HepG2 (cell line): ENCODE data around the gene CEACAM16. TPM values are rescaled to one million over a fixed set of nuclear protein-coding genes. Genes with fewer than 3 reads are reported as not detected.

Experiments
- BORCS8-MEF2B ChIP-seq: sonication (generic); formaldehyde crosslinking; IDR thresholded peaks from 2 replicates; pipeline ENCODE4 v1.8.0; 2022; ENCODE audit warnings: mild to moderate bottlenecking, missing genetic modification reagents
- CHD4 ChIP-seq: fragments of 200-600 bp; sonication (generic); IDR thresholded peaks from 2 replicates; pipeline ENCODE4 v1.7.0; 2017; ENCODE audit warnings: mild to moderate bottlenecking, low read length, borderline replicate concordance
- HIVEP1 ChIP-seq: sonication (generic); formaldehyde crosslinking; IDR thresholded peaks from 2 replicates; pipeline ENCODE4 v1.4.0; 2020; ENCODE audit warnings: mild to moderate bottlenecking, missing genetic modification reagents
- PATZ1 ChIP-seq: sonication (generic); formaldehyde crosslinking; IDR thresholded peaks from 2 replicates; pipeline ENCODE4 v1.4.0; 2020; ENCODE audit warnings: missing genetic modification reagents
- PPARG ChIP-seq: conservative IDR thresholded peaks from 2 replicates; pipeline ENCODE4 v1.6.1; 2016; ENCODE audit warnings: missing biosample characterization, missing genetic modification reagents
- PRDM15 ChIP-seq: sonication (generic); formaldehyde crosslinking; IDR thresholded peaks from 2 replicates; pipeline ENCODE4 v1.4.0; 2020; ENCODE audit warnings: missing genetic modification reagents
- SMARCE1 ChIP-seq: fragments of 450-650 bp; IDR thresholded peaks from 2 replicates; pipeline ENCODE4 v1.6.1; 2017; ENCODE audit warnings: borderline replicate concordance
- THAP11 ChIP-seq: IDR thresholded peaks from 2 replicates; pipeline ENCODE4 v1.6.1; 2016; ENCODE audit warnings: missing biosample characterization, missing genetic modification reagents
- WIZ ChIP-seq: sonication (generic); formaldehyde crosslinking; IDR thresholded peaks from 2 replicates; pipeline ENCODE4 v1.5.1; 2020; ENCODE audit warnings: mild to moderate bottlenecking, missing genetic modification reagents
- ZNF446 ChIP-seq: sonication (generic); formaldehyde crosslinking; IDR thresholded peaks from 2 replicates; pipeline ENCODE4 v1.5.0; 2020; ENCODE audit warnings: mild to moderate bottlenecking, missing genetic modification reagents
- polyA plus RNA-seq, 8 experiments: library from polyadenylated mRNA; depleted of rRNA in 3 of 8; stranded (reverse) in 7 of 8; unstranded in 1 of 8; fragments of >200 nt; fragmentation: Illumina TruSeq in 4 of 8; extraction: Trizol in 4 of 8; gene quantifications; 2 replicates each; pipeline versions ENCODE4 v1.2.1 to v1.2.3, GENCODE V29; 2011 to 2016; ENCODE audit warnings: low read depth in 4 of 8, missing spikeins in 1 of 8, mixed read lengths in 1 of 8; ENCODE audit not compliant: insufficient read depth in 1 of 8
- total RNA-seq, 5 experiments: library from RNA; depleted of rRNA; stranded (reverse); fragments of >200 nt; fragmentation: Illumina TruSeq; extraction: Trizol; gene quantifications; 2 replicates each; pipeline ENCODE4 v1.2.3, GENCODE V29; 2016; ENCODE audit warnings: low read depth in 1 of 5

CEACAM16 gene
- total and polyA plus RNA-seq, 2 of the 13 experiments (the other 11 are each of a cell fraction or from before 2014, with no cell fraction given), result not detected

DNA sequence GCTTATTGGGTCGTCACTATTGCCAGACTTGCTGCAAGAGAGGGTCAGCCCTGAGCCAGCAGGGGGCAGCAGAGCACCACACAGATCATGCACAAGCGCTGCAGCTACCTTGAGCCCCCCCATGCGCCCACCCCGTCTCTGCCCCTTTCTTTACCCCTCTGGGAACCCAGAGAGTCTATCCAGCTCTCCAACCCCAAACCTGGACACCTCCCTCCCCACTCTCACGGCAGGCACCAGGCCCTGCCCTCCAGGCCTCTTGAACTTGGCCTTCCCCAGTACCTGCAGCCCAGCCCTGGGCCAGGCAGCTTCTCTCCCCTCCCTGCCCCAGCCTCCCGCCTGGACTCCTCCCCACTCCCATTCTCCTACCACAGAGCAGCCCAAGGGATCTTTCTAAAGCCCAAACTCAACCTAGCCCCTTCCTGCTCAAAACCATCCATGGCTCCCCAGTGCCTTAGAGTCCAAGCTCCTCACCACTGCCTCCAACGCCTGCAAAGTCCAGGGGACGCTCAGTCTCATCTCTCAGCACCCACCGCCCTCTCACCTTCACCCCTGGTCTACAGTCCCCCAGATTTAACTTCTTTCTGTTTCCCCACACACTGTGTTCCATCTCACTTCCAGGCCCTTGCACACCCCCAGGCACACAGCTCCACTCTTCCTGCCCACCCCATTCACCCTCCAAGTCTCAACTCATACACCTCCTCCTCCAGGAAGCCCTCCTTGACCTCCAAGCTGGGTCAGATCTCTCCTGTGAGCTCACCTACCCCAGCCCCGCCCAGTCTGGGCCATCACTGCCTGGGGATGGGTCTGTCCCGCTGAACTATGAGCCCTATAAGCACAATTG is 9.4 kb upstream of the CEACAM16 start (continued):
- no peak for TF ChIP-seq PRDM15 (CRISPR knock-in tag)
- TF ChIP-seq PPARG, result no peak
- no peak; the same call in 1 of the 2 replicates for TF ChIP-seq CHD4
- TF ChIP-seq PATZ1 (CRISPR knock-in tag), result peak; percentile 73
- peak; percentile 74; the same call in 1 of the 2 replicates for TF ChIP-seq WIZ (CRISPR knock-in tag)
- no peak for TF ChIP-seq HIVEP1 (CRISPR knock-in tag)
- TF ChIP-seq BORCS8-MEF2B (CRISPR knock-in tag), result no peak
- TF ChIP-seq SMARCE1, result no peak
- TF ChIP-seq ZNF446, result no peak
- TF ChIP-seq THAP11 (CRISPR knock-in tag), result no peak
